Tibial nerve (tissue), 4 donors: ENCODE measurements around the gene CAMLG. TPM values are rescaled to one million over a fixed set of nuclear protein-coding genes. Genes with fewer than 3 reads are reported as not detected.
A peak's percentile ranks its signal among the peaks of the same experiment; 100 is the strongest.
"Not testable (repeated sequence)": the region's sequence is repeated elsewhere in the genome, so short reads cannot be mapped to it uniquely, and the experiment has no call there.

Experiments
- DNase-seq, 2 donors: peaks; one replicate each; pipeline ENCODE4 v3.0.0-alpha.2; 2019; ENCODE audit warnings: low spot score in 2 of 2
- H3K27ac ChIP-seq, 4 donors: fragments of 200-600 bp; sonication (generic) in 3 of 4; one replicate each; pipeline ENCODE4 v1.5.1; 2017 to 2019; ENCODE audit warnings: mild to moderate bottlenecking in 1 of 4
- H3K27me3 ChIP-seq, 2 donors: fragments of 200-600 bp; sonication (generic) in 1 of 2; one replicate each; pipeline versions ENCODE4 v1.5.1 to v1.6.0; 2017 to 2019
- H3K36me3 ChIP-seq, 3 donors: fragments of 200-600 bp; sonication (generic); one replicate each; pipeline ENCODE4 v1.5.1; 2018 to 2019
- H3K4me1 ChIP-seq, 4 donors: fragments of 200-600 bp; sonication (generic) in 3 of 4; one replicate each; pipeline ENCODE4 v1.5.1; 2017 to 2019
- H3K4me3 ChIP-seq, 4 donors: fragments of 200-600 bp; sonication (generic) in 3 of 4; one replicate each; pipeline ENCODE4 v1.5.1; 2017 to 2019; ENCODE audit warnings: mild to moderate bottlenecking in 1 of 4, moderate library complexity in 1 of 4
- H3K9me3 ChIP-seq, 4 donors: fragments of 200-600 bp; sonication (generic) in 3 of 4; one replicate each; pipeline ENCODE4 v1.5.1; 2017 to 2019
- CTCF ChIP-seq, 5 experiments: fragments of 200-600 bp in 3 of 5; fragments of 450-650 bp in 2 of 5; sonication (generic) in 3 of 5; IDR thresholded peaks; one replicate each; pipeline ENCODE4 v1.5.1; 2016 to 2019; ENCODE audit warnings: antibody characterized with exemption in 5 of 5, mild to moderate bottlenecking in 3 of 5, moderate library complexity in 2 of 5
- EP300 ChIP-seq, 2 donors: sonication (generic); formaldehyde crosslinking; IDR thresholded peaks; one replicate each; pipeline ENCODE4 v1.6.1; 2017; ENCODE audit warnings: antibody characterized with exemption in 2 of 2, mild to moderate bottlenecking in 1 of 2
- POLR2A ChIP-seq, 2 donors: fragments of 450-650 bp; IDR thresholded peaks; one replicate each; pipeline ENCODE4 v1.6.1; 2017; ENCODE audit warnings: antibody characterized with exemption in 2 of 2, mild to moderate bottlenecking in 2 of 2, moderate library complexity in 2 of 2
- WGBS, 2 donors: methylation state at CpG; one replicate each; pipeline ENCODE4 v1.1.5; 2018; 5-methylcytosine and 5-hydroxymethylcytosine counted together
- total RNA-seq, 4 donors: library from RNA; depleted of rRNA; stranded (reverse); fragments of >200 nt; gene quantifications; one replicate each; pipeline ENCODE4 v1.1.0, GENCODE V29; 2016

CAMLG gene
- total RNA-seq, 4 donors from 2014 or later, result 26.4 to 35.4 (median 33.0) TPM

- Histone ChIP-seq H3K27ac (peak overlapping the region in 3 of 4 donors; percentile 74 to 80 (median 78)), H3K9me3 (no peaks in the 10 kb centered on the region), H3K27me3 (no peaks in the 10 kb centered on the region), H3K36me3 (peaks cover 0 to 2% (median 0%) of the 10 kb centered on the region in 3 donors), H3K4me3 (peak overlapping the region; percentile 57 to 98 (median 74)), H3K4me1 (peaks cover 4 to 39% (median 21%) of the 10 kb centered on the region in 4 donors)
- WGBS, 2 donors, result 21 to 25% methylated on average over 9 of the region's 9 CpGs
- TF ChIP-seq EP300 (IDR thresholded peaks at IDR 0.05) (no peak), CTCF (IDR thresholded peaks at IDR 0.05) (no peak), POLR2A (IDR thresholded peaks at IDR 0.05) (no peak)
- no peak for DNase-seq
Observed at GRCh38 chr5:134758176-134758503, 19.8 kb downstream of the CAMLG start.

DNA sequence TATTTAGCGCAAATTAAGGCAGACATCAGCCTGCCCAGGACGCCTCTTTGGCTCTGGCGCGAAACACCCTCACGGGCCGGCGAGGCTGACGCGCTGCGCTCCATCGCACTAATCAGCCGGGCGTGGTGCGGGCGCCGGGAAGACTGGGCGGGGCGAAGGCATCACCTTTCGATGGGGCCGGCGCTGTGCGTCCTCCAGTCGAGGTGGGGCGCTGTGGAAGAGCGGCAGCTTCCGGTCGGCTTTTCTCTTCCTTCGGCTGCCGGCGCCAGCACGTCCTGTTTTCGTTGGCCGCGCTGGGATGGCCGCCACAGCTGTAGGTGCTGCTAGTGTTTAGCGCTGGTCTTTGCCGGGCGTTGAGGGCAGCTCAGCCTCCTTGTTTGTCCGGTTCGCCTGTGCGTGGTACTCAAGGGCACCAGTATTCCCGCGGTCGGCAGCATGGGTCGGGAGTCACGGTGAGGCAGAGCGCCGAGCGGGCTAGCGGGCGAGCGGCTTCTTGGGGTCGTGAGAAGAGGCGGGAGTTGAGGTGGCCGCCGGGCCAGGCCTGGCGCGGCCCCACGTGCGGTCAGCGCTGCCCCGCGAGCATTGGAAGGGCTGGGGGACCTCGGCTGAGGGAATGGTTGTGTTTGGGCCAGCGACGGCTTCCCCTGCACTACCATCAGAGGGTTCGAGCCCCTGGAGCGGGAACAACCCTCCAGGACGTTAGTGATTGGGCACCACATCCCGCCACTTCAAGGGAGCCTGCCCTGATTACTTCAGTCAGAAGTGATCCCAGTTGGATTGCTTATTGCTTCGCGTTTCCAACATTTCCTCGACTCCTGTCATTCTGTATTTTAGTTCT is 20.4 kb downstream of the CAMLG start, which contains the start of gene DDX46:
TSS of gene DDX46 (plus strand) at position 276 of the 838 bp plus-strand sequence. CDS start at position 436, 160 bp downstream.
- peaks cover 4 to 39% (median 21%) of the 10 kb centered on the region in 4 donors for H3K4me1 ChIP-seq
- H3K4me3 ChIP-seq, result peak within 1 kb of the TSS; percentile 57 to 98 (median 74)
- WGBS, 2 donors, result 0 to 1% methylated on average over 38 to 47 of the region's 73 CpGs
- H3K9me3 ChIP-seq, result no peaks in the 10 kb centered on the region
- H3K36me3 ChIP-seq, result peaks cover 0 to 6% (median 0%) of the 10 kb centered on the region in 3 donors
- peak; percentile 83 to 89 for DNase-seq
- TF ChIP-seq CTCF (IDR thresholded peaks at IDR 0.05) (peak; percentile 68 to 90 (median 83)), POLR2A (IDR thresholded peaks at IDR 0.05) (peak; percentile 28 to 45), EP300 (IDR thresholded peaks at IDR 0.05) (peak; percentile 55 to 89)
- H3K27me3 ChIP-seq, result no peaks in the 10 kb centered on the region
- H3K27ac ChIP-seq, result peak within 1 kb of the TSS in 3 of 4 donors; percentile 74 to 85 (median 78)

DNA sequence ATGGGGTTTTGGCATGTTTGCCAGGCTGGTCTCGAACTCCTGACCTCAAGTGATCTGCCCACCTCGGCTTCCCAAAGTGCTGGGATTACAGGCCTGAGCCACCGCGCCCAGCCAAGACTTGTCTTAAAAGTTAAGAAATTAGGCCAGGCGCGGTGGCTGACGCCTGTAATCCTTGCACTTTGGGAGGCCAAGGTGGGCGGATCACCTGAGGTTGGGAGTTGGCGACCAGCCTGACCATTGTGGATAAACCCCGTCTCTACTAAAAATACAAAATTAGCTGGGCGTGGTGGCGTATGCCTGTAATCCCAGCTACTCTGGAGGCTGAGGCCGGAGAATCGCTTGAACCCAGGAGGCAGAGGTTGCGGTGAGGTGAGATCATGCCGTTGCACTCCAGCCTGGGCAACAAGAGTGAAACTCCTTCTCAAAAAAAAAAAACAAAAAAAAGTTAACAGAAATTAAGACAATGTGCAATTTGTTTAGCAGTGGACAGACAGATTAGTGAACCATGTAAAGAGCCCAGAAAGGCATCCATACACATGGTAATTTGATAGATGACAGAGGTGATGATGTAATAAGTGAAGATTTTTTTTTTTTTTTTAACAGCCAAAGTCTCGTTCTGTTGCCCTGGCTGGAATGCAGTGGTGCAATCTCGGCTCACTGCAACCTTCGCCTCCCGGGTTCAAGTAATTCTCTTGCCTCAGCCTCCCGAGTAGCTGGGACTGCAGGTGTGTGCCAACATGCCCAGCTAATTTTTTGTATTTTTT is 29.4 kb downstream of the CAMLG start:
- peaks cover 0 to 93% (median 12%) of the 10 kb centered on the region in 3 donors for H3K36me3 ChIP-seq
- H3K27me3 ChIP-seq, result not testable (repeated sequence)

DNA sequence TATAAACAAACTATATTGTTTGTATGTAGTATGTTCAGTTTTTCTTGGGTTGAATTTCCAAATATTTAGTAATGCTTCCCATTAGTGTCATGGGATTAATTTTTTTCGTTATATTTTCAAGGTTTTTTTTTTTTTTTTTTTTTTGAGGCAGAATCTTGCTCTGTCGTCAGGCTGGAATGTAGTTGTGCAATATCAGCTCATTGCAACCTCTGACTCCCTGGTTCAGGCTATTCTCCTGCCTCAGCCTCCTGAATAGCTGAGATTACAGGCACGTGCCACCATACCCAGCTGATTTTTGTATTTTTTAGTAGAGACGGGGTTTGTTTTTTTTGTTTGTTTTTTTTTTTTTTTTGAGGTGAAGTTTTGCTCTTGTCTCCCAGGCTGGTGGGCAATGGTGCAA is 30.9 kb downstream of the CAMLG start:
- no peaks in the 10 kb centered on the region for H3K9me3 ChIP-seq
- no peak overlapping the region for H3K4me3 ChIP-seq
- no peaks in the 10 kb centered on the region for H3K4me1 ChIP-seq
- no peak overlapping the region for H3K27ac ChIP-seq
- DNase-seq, result no peak
- WGBS, 2 donors, result 56 to 67% methylated on average over 4 of the region's 4 CpGs
- peaks cover 0 to 97% (median 12%) of the 10 kb centered on the region in 3 donors for H3K36me3 ChIP-seq
- no peak for TF ChIP-seq EP300 (IDR thresholded peaks at IDR 0.05)
- no peak for TF ChIP-seq CTCF (IDR thresholded peaks at IDR 0.05)
- TF ChIP-seq POLR2A (IDR thresholded peaks at IDR 0.05), result no peak
- H3K27me3 ChIP-seq, result no peaks in the 10 kb centered on the region

More for the DNA sequence above, 29.4 kb downstream of the CAMLG start:
- DNase-seq, H3K9me3 ChIP-seq, H3K4me1 ChIP-seq, H3K27ac ChIP-seq, H3K4me3 ChIP-seq: not testable (repeated sequence)
- WGBS, 2 donors, result 94 to 95% methylated on average over 21 of the region's 21 CpGs

- H3K4me1 ChIP-seq, result no peaks in the 10 kb centered on the region
- no peak for TF ChIP-seq POLR2A (IDR thresholded peaks at IDR 0.05)
- no peak for TF ChIP-seq EP300 (IDR thresholded peaks at IDR 0.05)
- H3K9me3 ChIP-seq, result no peaks in the 10 kb centered on the region
- H3K27me3 ChIP-seq, result no peaks in the 10 kb centered on the region
- H3K36me3 ChIP-seq, result peaks cover 0 to 98% (median 12%) of the 10 kb centered on the region in 3 donors
- DNase-seq, result no peak
- H3K4me3 ChIP-seq, result no peak overlapping the region
- H3K27ac ChIP-seq, result no peak overlapping the region
- WGBS, 2 donors, result 84 to 85% methylated on average over 10 of the region's 10 CpGs
Observed at GRCh38 chr5:134772461-134773125, 34.2 kb downstream of the CAMLG start.
